Measurements from ENCODE around the gene TSSK3. TPM values are rescaled to one million over a fixed set of nuclear protein-coding genes. Genes with fewer than 3 reads are reported as not detected.

TSSK3 gene
- total and polyA plus RNA-seq, 2 of the 8 experiments (the other 6 are each of a cell fraction or from before 2014, with no cell fraction given) = 1.2 TPM

DNA sequence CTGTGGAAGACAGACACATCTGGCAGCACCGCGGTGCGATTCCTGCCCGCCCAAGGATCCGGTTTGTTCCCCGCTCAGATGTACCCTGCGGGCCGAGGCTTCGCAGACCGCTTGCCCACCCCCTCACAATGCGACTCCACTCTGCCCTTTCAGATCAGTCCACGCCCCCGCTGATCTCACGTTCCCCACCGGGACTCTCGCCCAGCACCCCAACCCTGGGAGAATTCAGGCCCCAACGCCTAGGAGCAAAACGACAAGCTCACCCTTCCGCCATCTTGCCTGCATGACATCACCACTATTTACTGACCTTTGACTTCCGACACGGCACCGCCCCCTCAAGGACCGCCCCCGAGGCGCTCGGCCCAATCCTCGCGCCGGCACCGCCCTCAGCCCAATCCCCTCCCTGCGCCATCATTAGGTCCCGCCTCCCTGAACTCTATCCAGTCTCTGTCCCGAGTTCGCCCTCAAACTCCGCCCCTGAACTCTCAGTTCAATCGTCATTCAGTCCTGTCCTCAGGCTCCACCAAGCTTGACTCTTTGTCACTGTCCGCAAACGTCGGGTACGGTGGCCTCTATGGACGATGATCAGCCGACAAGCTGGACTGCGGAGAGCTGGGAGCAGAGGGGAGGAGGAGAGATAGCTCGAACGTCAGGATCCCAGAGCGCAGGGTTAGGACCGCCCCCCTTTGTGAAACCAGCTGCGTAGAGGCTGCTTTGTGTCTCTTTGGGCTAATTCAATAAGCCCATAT is 32.0 kb downstream of the TSSK3 start, which contains the start of gene BSDC1 (continued):
- TF ChIP-seq BRCA1 (IDR thresholded peaks at IDR 0.05; ENCODE audit: low read depth, low read length) (no peak), TBP (IDR thresholded peaks at IDR 0.05; ENCODE audit: low read depth, low read length) (peak; percentile 76), HDAC6 (IDR thresholded peaks at IDR 0.05; ENCODE audit: low read depth, low read length) (no peak), NANOG (IDR thresholded peaks at IDR 0.05; ENCODE audit: insufficient read depth, low read depth, low read length, poor library complexity, severe bottlenecking) (no peak), RAD21 (IDR thresholded peaks at IDR 0.05 in 1 of 2, conservative IDR thresholded peaks at IDR 0.05 in 1 of 2; ENCODE audit: low read depth in 2 of 2, low read length in 2 of 2) (no peak), NRF1 (IDR thresholded peaks at IDR 0.05; ENCODE audit: low read depth, low read length) (no peak), FOSL1 (IDR thresholded peaks at IDR 0.05; ENCODE audit: insufficient read depth, low read depth, low read length) (no peak), POLR2A (IDR thresholded peaks at IDR 0.05; ENCODE audit: control extremely low read depth in 1 of 2, low read depth in 2 of 2, low read length in 2 of 2) (peak; percentile 77 to 97), SAP30 (IDR thresholded peaks at IDR 0.05; ENCODE audit: insufficient read depth, insufficient replicate concordance, low read length) (no peak), SP2 (IDR thresholded peaks at IDR 0.05; ENCODE audit: low read length) (no peak), SP1 (IDR thresholded peaks at IDR 0.05; ENCODE audit: low read depth, low read length) (peak; percentile 80), CREB1 (IDR thresholded peaks at IDR 0.05) (peak; percentile 83), BACH1 (IDR thresholded peaks at IDR 0.05; ENCODE audit: low read length) (no peak), PHF8 (conservative IDR thresholded peaks at IDR 0.05; ENCODE audit: low read depth, low read length) (peak; percentile 91), TAF1 (IDR thresholded peaks at IDR 0.05; ENCODE audit: low read depth, low read length) (peak; percentile 93), SRF (IDR thresholded peaks at IDR 0.05; ENCODE audit: low read depth, low read length) (no peak), CHD1 (IDR thresholded peaks at IDR 0.05; ENCODE audit: low read depth, low read length) (no peak; the same call in none of the 2 replicates), POLR2AphosphoS5 (IDR thresholded peaks at IDR 0.05; ENCODE audit: low read depth, low read length) (peak; percentile 79)
- TF ChIP-seq, protein P1, sequence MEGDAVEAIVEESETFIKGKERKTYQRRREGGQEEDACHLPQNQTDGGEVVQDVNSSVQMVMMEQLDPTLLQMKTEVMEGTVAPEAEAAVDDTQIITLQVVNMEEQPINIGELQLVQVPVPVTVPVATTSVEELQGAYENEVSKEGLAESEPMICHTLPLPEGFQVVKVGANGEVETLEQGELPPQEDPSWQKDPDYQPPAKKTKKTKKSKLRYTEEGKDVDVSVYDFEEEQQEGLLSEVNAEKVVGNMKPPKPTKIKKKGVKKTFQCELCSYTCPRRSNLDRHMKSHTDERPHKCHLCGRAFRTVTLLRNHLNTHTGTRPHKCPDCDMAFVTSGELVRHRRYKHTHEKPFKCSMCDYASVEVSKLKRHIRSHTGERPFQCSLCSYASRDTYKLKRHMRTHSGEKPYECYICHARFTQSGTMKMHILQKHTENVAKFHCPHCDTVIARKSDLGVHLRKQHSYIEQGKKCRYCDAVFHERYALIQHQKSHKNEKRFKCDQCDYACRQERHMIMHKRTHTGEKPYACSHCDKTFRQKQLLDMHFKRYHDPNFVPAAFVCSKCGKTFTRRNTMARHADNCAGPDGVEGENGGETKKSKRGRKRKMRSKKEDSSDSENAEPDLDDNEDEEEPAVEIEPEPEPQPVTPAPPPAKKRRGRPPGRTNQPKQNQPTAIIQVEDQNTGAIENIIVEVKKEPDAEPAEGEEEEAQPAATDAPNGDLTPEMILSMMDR (IDR thresholded peaks at IDR 0.05; ENCODE audit: control extremely low read depth in 1 of 3, insufficient read depth in 1 of 3, low read depth in 1 of 3, low read length in 3 of 3) = no peak

Measured in H1 (cell line).